H9 (cell line): ENCODE measurements around the gene OR10A3. TPM values are rescaled to one million over a fixed set of nuclear protein-coding genes. Genes with fewer than 3 reads are reported as not detected.
A peak's percentile ranks its signal among the peaks of the same experiment; 100 is the strongest.

Experiments
- DNase-seq: peaks from one replicate; pipeline ENCODE4 v3.0.0-alpha.2; 2017
- H2AFZ ChIP-seq: one replicate; pipeline ENCODE4 v1.6.1; 2013; ENCODE audit warnings: mild to moderate bottlenecking, low read length, control low read depth, moderate library complexity
- H2AK5ac ChIP-seq: 2 replicates; pipeline ENCODE4 v1.6.1; 2013; ENCODE audit warnings: low read length, control low read depth, mixed read lengths; ENCODE audit not compliant: insufficient read length
- H2BK120ac ChIP-seq: one replicate; pipeline ENCODE4 v1.6.1; 2013; ENCODE audit warnings: low read depth, mild to moderate bottlenecking, low read length, control low read depth, inconsistent platforms; ENCODE audit not compliant: poor library complexity, severe bottlenecking
- H2BK12ac ChIP-seq: 2 replicates; pipeline ENCODE4 v1.6.1; 2013; ENCODE audit warnings: low read length, control low read depth, mixed read lengths, low read depth; ENCODE audit not compliant: insufficient read length
- H2BK15ac ChIP-seq: 2 replicates; pipeline ENCODE4 v1.6.1; 2013; ENCODE audit warnings: low read depth, low read length, control low read depth
- H2BK20ac ChIP-seq: one replicate; pipeline ENCODE4 v1.6.1; 2013; ENCODE audit warnings: low read depth, mild to moderate bottlenecking, low read length, control low read depth, inconsistent platforms; ENCODE audit not compliant: poor library complexity, severe bottlenecking
- H2BK5ac ChIP-seq: 2 replicates; pipeline ENCODE4 v1.6.1; 2013; ENCODE audit warnings: low read length, control low read depth, mixed read lengths; ENCODE audit not compliant: insufficient read length
- H3K14ac ChIP-seq: 2 replicates; pipeline ENCODE4 v1.6.1; 2013; ENCODE audit warnings: low read length, control low read depth; ENCODE audit not compliant: insufficient read depth
- H3K18ac ChIP-seq: 2 replicates; pipeline ENCODE4 v1.6.1; 2013; ENCODE audit warnings: low read depth, mild to moderate bottlenecking, mixed read lengths, low read length, control low read depth; ENCODE audit not compliant: insufficient read length
- H3K23ac ChIP-seq: 2 replicates; pipeline ENCODE4 v1.6.1; 2013; ENCODE audit warnings: low read length, control low read depth, mixed read lengths, low read depth; ENCODE audit not compliant: insufficient read length
- H3K23me2 ChIP-seq: 2 replicates; pipeline ENCODE4 v1.6.1; 2013; ENCODE audit warnings: low read depth, mild to moderate bottlenecking, mixed read lengths, low read length, control low read depth; ENCODE audit not compliant: insufficient read length, poor library complexity, severe bottlenecking
- H3K27ac ChIP-seq: 2 replicates; pipeline ENCODE4 v1.5.1; 2013; ENCODE audit warnings: low read length, control low read depth, mixed read lengths, low read depth; ENCODE audit not compliant: insufficient read length
- H3K27me3 ChIP-seq: 2 replicates; pipeline ENCODE4 v1.6.1; 2013; ENCODE audit warnings: low read length, control low read depth, inconsistent platforms; ENCODE audit not compliant: insufficient read depth
- H3K4ac ChIP-seq: 2 replicates; pipeline ENCODE4 v1.6.1; 2013; ENCODE audit warnings: low read depth, mild to moderate bottlenecking, control low read depth, inconsistent platforms, low read length, moderate library complexity
- H3K4me1 ChIP-seq: 2 replicates; pipeline ENCODE4 v1.6.1; 2013; ENCODE audit warnings: low read length, control low read depth, inconsistent platforms; ENCODE audit not compliant: insufficient read depth
- H3K4me2 ChIP-seq: 2 replicates; pipeline ENCODE4 v1.6.1; 2013; ENCODE audit warnings: low read length, control low read depth, mixed read lengths; ENCODE audit not compliant: insufficient read length, insufficient read depth
- H3K56ac ChIP-seq: 2 replicates; pipeline ENCODE4 v1.6.1; 2013; ENCODE audit warnings: low read depth, mild to moderate bottlenecking, mixed read lengths, low read length, control low read depth; ENCODE audit not compliant: insufficient read length
- H3K79me1 ChIP-seq: 2 replicates; pipeline ENCODE4 v1.6.1; 2013; ENCODE audit warnings: low read depth, mild to moderate bottlenecking, moderate library complexity, low read length, control low read depth, inconsistent platforms; ENCODE audit not compliant: insufficient read depth, poor library complexity, severe bottlenecking
- H3K79me2 ChIP-seq: 2 replicates; pipeline ENCODE4 v1.6.1; 2013; ENCODE audit warnings: low read length, control low read depth, inconsistent platforms; ENCODE audit not compliant: insufficient read depth
- H3K9ac ChIP-seq: 2 replicates; pipeline ENCODE4 v1.6.1; 2013; ENCODE audit warnings: low read length, control low read depth, mixed read lengths; ENCODE audit not compliant: insufficient read length; ENCODE audit errors: extremely low read depth
- H3K9me3 ChIP-seq: one replicate; pipeline ENCODE4 v1.6.1; 2013; ENCODE audit warnings: low read depth, low read length, inconsistent platforms; ENCODE audit not compliant: control insufficient read depth
- H3T11ph ChIP-seq: one replicate; pipeline ENCODE4 v1.6.1; 2013; ENCODE audit warnings: mild to moderate bottlenecking, low read length, control low read depth, inconsistent platforms
- H4K20me1 ChIP-seq: one replicate; pipeline ENCODE4 v1.6.1; 2013; ENCODE audit not compliant: control insufficient read depth, insufficient read length, insufficient read depth
- H4K5ac ChIP-seq: 2 replicates; pipeline ENCODE4 v1.6.1; 2013; ENCODE audit warnings: low read depth, mild to moderate bottlenecking, mixed read lengths, low read length, control low read depth; ENCODE audit not compliant: insufficient read length
- H4K8ac ChIP-seq: replicated peaks from 2 replicates; pipeline ENCODE4 v1.6.1; 2013; ENCODE audit warnings: low read length, control low read depth, mixed read lengths, low read depth; ENCODE audit not compliant: insufficient read length
- H4K91ac ChIP-seq: 2 replicates; pipeline ENCODE4 v1.6.1; 2013; ENCODE audit warnings: low read depth, mild to moderate bottlenecking, moderate library complexity, mixed read lengths, low read length, control low read depth; ENCODE audit not compliant: insufficient read length
- H3K27ac Mint-ChIP-seq, 3 experiments: 2 replicates in 2 of 3; 3 replicates in 1 of 3; pipeline ENCODE4 v1.8.0; 2020 to 2021; ENCODE audit warnings: mixed read lengths in 3 of 3, mild to moderate bottlenecking in 1 of 3, moderate library complexity in 1 of 3
- H3K27me3 Mint-ChIP-seq: 2 replicates; pipeline ENCODE4 v1.8.0; 2021; ENCODE audit warnings: low read depth, mild to moderate bottlenecking, moderate library complexity, mixed read lengths
- H3K36me3 Mint-ChIP-seq, 3 experiments: 2 replicates in 2 of 3; 3 replicates in 1 of 3; pipeline ENCODE4 v1.8.0; 2020 to 2021; ENCODE audit warnings: low read depth in 3 of 3, mixed read lengths in 3 of 3; ENCODE audit not compliant: insufficient read depth in 1 of 3
- H3K4me1 Mint-ChIP-seq, 2 experiments: 2 replicates each; pipeline ENCODE4 v1.8.0; 2020; ENCODE audit warnings: mixed read lengths in 2 of 2
- H3K4me3 Mint-ChIP-seq, 2 experiments: 2 replicates in 1 of 2; 3 replicates in 1 of 2; pipeline ENCODE4 v1.8.0; 2020 to 2021; ENCODE audit warnings: mild to moderate bottlenecking in 2 of 2, mixed read lengths in 2 of 2, moderate library complexity in 1 of 2
- H3K9me3 Mint-ChIP-seq, 2 experiments: 2 replicates in 1 of 2; 3 replicates in 1 of 2; pipeline ENCODE4 v1.8.0; 2020; ENCODE audit warnings: mild to moderate bottlenecking in 2 of 2, mixed read lengths in 2 of 2, moderate library complexity in 1 of 2
- CTCF ChIP-seq: fragments of 200-600 bp; sonication (generic); conservative IDR thresholded peaks from 3 replicates; pipeline ENCODE4 v1.8.0; 2021; ENCODE audit warnings: antibody characterized with exemption, mild to moderate bottlenecking
- WGBS: extraction: QIAGEN DNeasy Blood & Tissue Kit; methylation state at CpG from one replicate; pipeline ENCODE4 v1.1.7; 2013; ENCODE audit warnings: missing lambda C conversion rate, low lambda C conversion rate, mixed read lengths; ENCODE audit not compliant: insufficient read length; ENCODE audit errors: extremely low coverage; 5-methylcytosine and 5-hydroxymethylcytosine counted together
- total RNA-seq: library from RNA; stranded (reverse); gene quantifications from 2 replicates; pipeline ENCODE4 v1.2.1, GENCODE V29; 2021

Gene OR10A3
- total RNA-seq, 1 experiment from 2014 or later, result not detected

DNA sequence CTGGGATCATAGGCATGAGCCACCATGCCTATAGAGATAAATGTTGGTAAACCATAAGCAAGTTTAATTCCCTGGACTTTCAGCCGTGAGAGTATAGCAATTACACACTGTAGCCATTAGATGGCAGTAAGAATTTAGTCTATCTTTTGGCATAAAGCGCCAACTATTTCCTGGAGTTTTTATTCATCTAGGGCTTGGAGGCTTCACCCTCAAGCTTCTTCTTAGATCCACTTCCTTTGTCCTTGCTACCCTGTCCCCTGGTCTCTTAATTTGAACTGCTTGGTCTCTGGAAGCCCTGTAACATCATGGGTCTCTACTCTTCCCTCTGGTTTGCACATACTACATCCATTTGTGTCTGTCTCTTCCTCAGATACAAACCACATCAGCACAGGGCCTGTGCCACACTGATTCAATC is 48.7 kb downstream of the OR10A3 start:
- Histone ChIP-seq H3K27me3 (no peaks in the 10 kb centered on the region), H2BK120ac (no peak overlapping the region), H3K18ac (no peak overlapping the region), H3K23ac (no peak overlapping the region), H4K20me1 (no peaks in the 10 kb centered on the region), H3K56ac (no peak overlapping the region), H3K79me2 (no peaks in the 10 kb centered on the region), H3K4ac (no peak overlapping the region), H2AK5ac (no peak overlapping the region), H2BK12ac (no peak overlapping the region), H4K91ac (no peak overlapping the region), H3K14ac (no peak overlapping the region), H4K5ac (no peak overlapping the region), H3K4me2 (no peak overlapping the region), H4K8ac (peak overlapping the region; percentile 71), H3K4me1 (no peaks in the 10 kb centered on the region; the same call in 1 of the 2 replicates), H3T11ph (no peak overlapping the region), H2AFZ (peak overlapping the region; percentile 100), H2BK15ac (no peak overlapping the region), H3K27ac (no peak overlapping the region), H2BK5ac (no peak overlapping the region), H2BK20ac (no peak overlapping the region), H3K23me2 (no peaks in the 10 kb centered on the region), H3K9ac (peak overlapping the region; percentile 34), H3K9me3 (no peaks in the 10 kb centered on the region), H3K79me1 (no peaks in the 10 kb centered on the region)
- Mint-ChIP-seq H3K4me3 (no peak overlapping the region), H3K9me3 (no peaks in the 10 kb centered on the region; a peak in 2 of 5 replicates), H3K4me1 (peaks cover 4 to 8% of the 10 kb centered on the region in 2 experiments), H3K27me3 (peaks cover 3% of the 10 kb centered on the region; the same call in 1 of the 2 replicates), H3K36me3 (no peaks in the 10 kb centered on the region), H3K27ac (peak overlapping the region in 2 of 3 experiments; percentile 9 to 59; a peak in 4 of 7 replicates)
- DNase-seq, result no peak
- WGBS, result no CpG with 5 or more reads among the region's 2 CpGs
- peak; percentile 81 for TF ChIP-seq CTCF
